Mesothelial cell of epicardium (in vitro differentiated cells): ENCODE data around the gene PCF11. TPM values are rescaled to one million over a fixed set of nuclear protein-coding genes. Genes with fewer than 3 reads are reported as not detected.

Experiments used
- DNase-seq, 2 experiments: peaks; one replicate each; pipeline ENCODE4 v3.0.0; 2021; ENCODE audit warnings: low spot score in 2 of 2; ENCODE audit not compliant: unreplicated experiment in 2 of 2
- H3K27ac Mint-ChIP-seq: 2 replicates; pipeline ENCODE4 v1.8.0; 2021; ENCODE audit warnings: mixed read lengths
- H3K27me3 Mint-ChIP-seq: 2 replicates; pipeline ENCODE4 v1.8.0; 2021; ENCODE audit warnings: low read depth, mixed read lengths
- H3K36me3 Mint-ChIP-seq: 2 replicates; pipeline ENCODE4 v1.8.0; 2021; ENCODE audit warnings: mixed read lengths
- H3K4me1 Mint-ChIP-seq: 2 replicates; pipeline ENCODE4 v1.8.0; 2021; ENCODE audit warnings: mixed read lengths
- H3K4me3 Mint-ChIP-seq: 2 replicates; pipeline ENCODE4 v1.8.0; 2021; ENCODE audit warnings: mild to moderate bottlenecking, moderate library complexity, mixed read lengths
- H3K9me3 Mint-ChIP-seq: 2 replicates; pipeline ENCODE4 v1.8.0; 2021; ENCODE audit warnings: mixed read lengths
- total RNA-seq: library from RNA; stranded (reverse); gene quantifications from 3 replicates; pipeline ENCODE4 v1.2.1, GENCODE V29; 2021
- TF ChIP-seq, protein P1 (sequence below): fragments of 200-600 bp; sonication (generic); IDR thresholded peaks from one replicate; pipeline ENCODE4 v1.5.0; 2021; ENCODE audit warnings: antibody characterized with exemption; ENCODE audit not compliant: unreplicated experiment

Gene PCF11
- total RNA-seq, 1 donor from 2014 or later: 77.1 TPM

GRCh38 chr11:83168756-83169155 lies 11.8 kb downstream of the PCF11 start:
- TF ChIP-seq, protein P1, sequence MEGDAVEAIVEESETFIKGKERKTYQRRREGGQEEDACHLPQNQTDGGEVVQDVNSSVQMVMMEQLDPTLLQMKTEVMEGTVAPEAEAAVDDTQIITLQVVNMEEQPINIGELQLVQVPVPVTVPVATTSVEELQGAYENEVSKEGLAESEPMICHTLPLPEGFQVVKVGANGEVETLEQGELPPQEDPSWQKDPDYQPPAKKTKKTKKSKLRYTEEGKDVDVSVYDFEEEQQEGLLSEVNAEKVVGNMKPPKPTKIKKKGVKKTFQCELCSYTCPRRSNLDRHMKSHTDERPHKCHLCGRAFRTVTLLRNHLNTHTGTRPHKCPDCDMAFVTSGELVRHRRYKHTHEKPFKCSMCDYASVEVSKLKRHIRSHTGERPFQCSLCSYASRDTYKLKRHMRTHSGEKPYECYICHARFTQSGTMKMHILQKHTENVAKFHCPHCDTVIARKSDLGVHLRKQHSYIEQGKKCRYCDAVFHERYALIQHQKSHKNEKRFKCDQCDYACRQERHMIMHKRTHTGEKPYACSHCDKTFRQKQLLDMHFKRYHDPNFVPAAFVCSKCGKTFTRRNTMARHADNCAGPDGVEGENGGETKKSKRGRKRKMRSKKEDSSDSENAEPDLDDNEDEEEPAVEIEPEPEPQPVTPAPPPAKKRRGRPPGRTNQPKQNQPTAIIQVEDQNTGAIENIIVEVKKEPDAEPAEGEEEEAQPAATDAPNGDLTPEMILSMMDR: no peak
- H3K27me3 Mint-ChIP-seq: no peaks in the 10 kb centered on the region
- peaks cover 20% of the 10 kb centered on the region for H3K9me3 Mint-ChIP-seq
- H3K4me3 Mint-ChIP-seq: no peak overlapping the region
- peaks cover 50% of the 10 kb centered on the region for H3K36me3 Mint-ChIP-seq
- no peak overlapping the region for H3K27ac Mint-ChIP-seq
- no peak for DNase-seq
- H3K4me1 Mint-ChIP-seq: peaks cover 25% of the 10 kb centered on the region

- H3K4me3 Mint-ChIP-seq: no peak overlapping the region
- TF ChIP-seq, protein P1: no peak
- no peak for DNase-seq
- H3K27ac Mint-ChIP-seq: no peak overlapping the region
- H3K36me3 Mint-ChIP-seq: peaks cover 45% of the 10 kb centered on the region
- H3K27me3 Mint-ChIP-seq: no peaks in the 10 kb centered on the region
- H3K9me3 Mint-ChIP-seq: peaks cover 17% of the 10 kb centered on the region
- peaks cover 25% of the 10 kb centered on the region for H3K4me1 Mint-ChIP-seq
These were observed 13.9 kb downstream of the PCF11 start for GRCh38 chr11:83170865-83171264.

DNA sequence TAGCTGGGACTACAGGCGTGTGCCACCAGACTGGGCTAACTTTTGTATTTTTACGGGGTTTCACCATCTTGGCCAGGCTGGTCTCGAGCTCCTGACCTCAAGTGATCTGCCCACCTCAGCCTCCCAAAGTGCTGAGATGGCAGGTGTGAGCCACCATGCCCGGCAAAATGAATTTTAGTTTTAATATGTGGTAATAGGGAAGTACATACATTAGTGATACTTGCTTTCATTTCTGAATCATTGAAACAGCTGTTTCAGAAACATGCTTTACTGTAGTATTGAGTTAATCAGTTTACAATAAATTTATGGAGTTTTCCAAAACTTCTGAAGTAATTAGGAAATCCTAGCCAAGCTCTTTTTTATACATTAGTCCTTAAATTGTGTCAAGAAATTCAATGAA lies 15.6 kb downstream of the PCF11 start:
- Mint-ChIP-seq H3K9me3 (peaks cover 9% of the 10 kb centered on the region), H3K4me3 (no peak overlapping the region), H3K4me1 (peaks cover 23% of the 10 kb centered on the region), H3K36me3 (peaks cover 42% of the 10 kb centered on the region), H3K27me3 (no peaks in the 10 kb centered on the region), H3K27ac (no peak overlapping the region)
- TF ChIP-seq, protein P1: no peak
- no peak for DNase-seq

DNA sequence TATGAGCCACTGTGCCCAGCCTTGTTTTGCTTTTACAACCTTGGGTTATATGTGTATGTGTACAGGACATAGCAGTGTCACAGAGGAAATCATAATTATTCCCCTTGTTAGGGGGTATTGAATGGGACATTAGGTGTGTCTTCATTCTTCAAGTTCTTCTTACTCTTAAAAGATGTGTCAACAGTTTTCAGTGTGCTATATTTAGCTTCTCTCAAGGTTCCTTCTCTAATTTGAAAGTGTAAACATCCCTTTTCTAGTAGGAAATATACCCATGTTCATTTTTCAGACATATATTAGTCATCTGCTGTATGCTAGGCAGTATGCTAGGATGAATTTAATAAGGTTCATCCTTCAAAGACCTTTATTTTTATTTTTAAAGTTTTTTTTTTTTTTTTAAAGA lies 17.1 kb downstream of the PCF11 start:
- Mint-ChIP-seq H3K4me3 (no peak overlapping the region), H3K27me3 (no peaks in the 10 kb centered on the region), H3K36me3 (peaks cover 29% of the 10 kb centered on the region), H3K27ac (no peak overlapping the region), H3K4me1 (peaks cover 23% of the 10 kb centered on the region), H3K9me3 (no peaks in the 10 kb centered on the region)
- TF ChIP-seq, protein P1: no peak
- no peak for DNase-seq

GRCh38 chr11:83175815-83176214 lies 18.9 kb downstream of the PCF11 start:
- Mint-ChIP-seq H3K27ac (no peak overlapping the region), H3K4me3 (no peak overlapping the region), H3K4me1 (peaks cover 11% of the 10 kb centered on the region), H3K27me3 (no peaks in the 10 kb centered on the region), H3K36me3 (peaks cover 27% of the 10 kb centered on the region), H3K9me3 (no peaks in the 10 kb centered on the region)
- DNase-seq: no peak
- TF ChIP-seq, protein P1: no peak

DNA sequence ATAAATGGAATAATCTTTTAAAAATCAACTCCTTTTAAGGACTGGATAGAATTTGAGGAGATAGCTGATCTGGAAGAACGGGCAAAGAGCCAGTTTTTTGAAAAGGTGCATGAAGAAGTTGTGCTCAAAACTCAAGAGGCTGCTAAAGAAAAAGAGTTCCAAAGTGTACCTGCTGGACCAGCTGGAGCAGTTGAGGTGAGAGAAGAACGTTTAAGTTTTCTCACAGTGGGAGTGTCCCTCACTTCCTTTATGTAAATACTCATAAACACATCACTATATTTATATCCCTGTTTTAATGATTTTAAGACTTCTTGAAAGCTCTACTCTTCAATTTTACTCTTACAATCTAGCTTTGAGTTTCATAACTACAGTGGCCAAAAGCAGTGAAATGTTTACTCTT lies 24.9 kb downstream of the PCF11 start:
- H3K4me3 Mint-ChIP-seq: no peak overlapping the region
- TF ChIP-seq, protein P1: no peak
- H3K36me3 Mint-ChIP-seq: peaks cover 37% of the 10 kb centered on the region
- no peaks in the 10 kb centered on the region for H3K27me3 Mint-ChIP-seq
- DNase-seq: no peak
- no peaks in the 10 kb centered on the region for H3K4me1 Mint-ChIP-seq
- H3K9me3 Mint-ChIP-seq: no peaks in the 10 kb centered on the region
- no peak overlapping the region for H3K27ac Mint-ChIP-seq
